CD4-positive, alpha-beta T cell treated with Interleukin-6 at 100 ng/mL for 8 hours (primary cell): Measurements from ENCODE around the gene LRP8.

Experiments used
- DNase-seq: peaks from one replicate; pipeline ENCODE4 v3.0.0-alpha.2; 2020; ENCODE audit warnings: mixed read lengths, low spot score

LRP8 gene

GRCh38 chr1:53321776-53322602 lies 5.9 kb downstream of the LRP8 start:
- DNase-seq = no peak

GRCh38 chr1:53321366-53321765 lies 6.5 kb downstream of the LRP8 start:
- no peak for DNase-seq

GRCh38 chr1:53320646-53321045 lies 7.2 kb downstream of the LRP8 start:
- DNase-seq = no peak

GRCh38 chr1:53319296-53320101 lies 8.4 kb downstream of the LRP8 start:
- no peak for DNase-seq

GRCh38 chr1:53317646-53318539 lies 10.0 kb downstream of the LRP8 start:
- no peak for DNase-seq

- DNase-seq = no peak
Observed at GRCh38 chr1:53316766-53317581, 10.9 kb downstream of the LRP8 start.

GRCh38 chr1:53316424-53316765 lies 11.5 kb downstream of the LRP8 start:
- DNase-seq = no peak

GRCh38 chr1:53315456-53316423 lies 12.1 kb downstream of the LRP8 start:
- DNase-seq = no peak

GRCh38 chr1:53315046-53315445 lies 12.8 kb downstream of the LRP8 start:
- no peak for DNase-seq

GRCh38 chr1:53314606-53315005 lies 13.3 kb downstream of the LRP8 start:
- no peak for DNase-seq

GRCh38 chr1:53314096-53314495 lies 13.8 kb downstream of the LRP8 start:
- no peak for DNase-seq

- DNase-seq = no peak
Observed at GRCh38 chr1:53313556-53313955, 14.3 kb downstream of the LRP8 start.

GRCh38 chr1:53311702-53312305 lies 16.1 kb downstream of the LRP8 start:
- no peak for DNase-seq

GRCh38 chr1:53310847-53311681 lies 16.8 kb downstream of the LRP8 start:
- DNase-seq = no peak

GRCh38 chr1:53309802-53310201 lies 18.1 kb downstream of the LRP8 start:
- DNase-seq = no peak

- no peak for DNase-seq
Observed at GRCh38 chr1:53308506-53308905, 19.4 kb downstream of the LRP8 start.

GRCh38 chr1:53307037-53307436 lies 20.8 kb downstream of the LRP8 start:
- DNase-seq = no peak

- DNase-seq = no peak
Observed at GRCh38 chr1:53306168-53306567, 21.7 kb downstream of the LRP8 start.

- DNase-seq = no peak
Observed at GRCh38 chr1:53305650-53306049, 22.2 kb downstream of the LRP8 start.
